HS-27A (cell line): Measurements from ENCODE around the gene NR3C1.

Experiments used
- DNase-seq: peaks from one replicate; pipeline ENCODE4 v3.0.0-alpha.2; 2012; ENCODE audit warnings: low read depth, missing footprints

NR3C1 gene

DNA sequence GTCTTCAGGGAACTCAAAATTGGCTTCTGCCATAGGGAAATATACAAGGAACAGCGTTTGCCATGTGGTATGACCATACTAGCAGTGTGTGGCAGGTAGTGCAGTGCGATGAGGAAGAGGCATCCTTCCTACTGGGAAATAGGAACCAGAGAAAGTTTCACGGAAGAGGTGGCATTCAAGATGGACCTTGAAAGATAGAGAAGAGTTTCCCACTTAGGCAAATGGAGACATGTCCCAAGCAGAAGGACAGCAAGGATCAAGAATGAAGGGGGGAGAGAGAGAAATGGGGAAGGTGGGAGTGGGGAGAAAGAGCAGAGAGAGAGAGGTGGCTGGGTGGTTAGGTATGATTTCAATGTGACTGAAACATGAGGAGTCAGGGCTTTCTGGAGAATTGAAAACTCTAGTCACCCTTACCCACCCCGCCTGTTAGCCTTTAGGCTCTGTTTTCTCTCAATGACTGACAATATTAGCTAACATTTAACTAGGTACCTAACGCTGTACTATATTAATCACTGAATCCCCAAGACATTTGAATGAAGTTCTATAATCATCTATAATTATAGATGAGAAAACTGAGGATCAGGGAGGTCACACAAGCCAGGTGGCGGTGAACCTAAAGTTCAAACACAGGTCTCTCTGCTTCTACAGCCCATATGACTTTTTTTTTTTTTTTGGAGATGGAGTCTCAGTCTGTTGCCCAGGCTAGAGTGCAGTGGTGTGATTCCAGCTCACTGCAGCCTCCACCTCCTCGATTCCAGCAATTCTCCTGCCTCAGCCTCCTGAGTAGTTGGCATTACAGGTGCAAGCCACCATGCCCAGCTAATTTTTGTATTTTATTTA, 171.3 kb downstream of the NR3C1 start:
- no peak for DNase-seq

DNA sequence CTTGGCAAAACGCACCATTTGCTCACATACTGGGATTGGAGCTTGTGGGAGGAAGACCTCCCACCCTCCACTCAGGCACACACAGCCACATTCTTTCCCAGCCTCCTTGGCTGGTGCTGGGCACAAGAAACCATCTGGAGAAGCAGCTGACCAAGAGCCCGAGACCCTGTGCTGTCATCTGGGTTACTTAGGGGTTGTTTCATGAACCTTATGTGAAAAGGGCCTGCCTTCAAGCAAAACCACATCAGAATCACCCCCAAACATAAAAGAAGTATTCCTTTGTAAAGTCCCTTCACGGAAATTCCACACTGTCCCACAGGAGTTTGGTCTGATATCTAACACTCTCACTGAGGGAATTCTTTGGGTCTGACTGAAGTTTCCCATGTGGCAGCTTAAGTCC, 172.1 kb downstream of the NR3C1 start:
- DNase-seq, result no peak

GRCh38 chr5:143230676-143230996, 172.8 kb downstream of the NR3C1 start:
- DNase-seq, result no peak

- DNase-seq, result no peak
These were observed 173.4 kb downstream of the NR3C1 start for GRCh38 chr5:143229896-143230675.

DNA sequence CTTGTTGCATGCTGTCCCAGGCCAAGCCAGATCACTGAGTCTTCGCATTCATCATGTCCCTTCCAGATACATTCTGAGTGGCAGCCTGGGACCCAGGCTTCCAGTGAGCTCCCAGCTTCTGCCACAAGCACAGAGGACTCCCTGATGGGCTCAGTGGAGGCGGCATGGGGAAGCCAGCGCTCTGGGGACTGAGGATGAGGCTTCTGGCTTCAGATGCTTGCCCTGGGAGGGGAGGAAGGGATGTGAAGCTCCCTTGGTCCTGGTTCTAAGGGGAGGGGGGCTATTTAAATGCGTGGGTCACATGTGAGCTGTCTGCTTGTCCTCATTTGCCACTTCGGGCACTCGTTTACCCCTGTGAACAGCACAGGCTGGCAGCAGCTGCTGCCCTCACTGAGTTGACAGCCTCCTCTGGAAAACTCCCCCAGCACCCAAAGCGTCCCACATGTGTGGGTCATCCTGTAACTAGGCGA, 174.0 kb downstream of the NR3C1 start:
- DNase-seq, result no peak

DNA sequence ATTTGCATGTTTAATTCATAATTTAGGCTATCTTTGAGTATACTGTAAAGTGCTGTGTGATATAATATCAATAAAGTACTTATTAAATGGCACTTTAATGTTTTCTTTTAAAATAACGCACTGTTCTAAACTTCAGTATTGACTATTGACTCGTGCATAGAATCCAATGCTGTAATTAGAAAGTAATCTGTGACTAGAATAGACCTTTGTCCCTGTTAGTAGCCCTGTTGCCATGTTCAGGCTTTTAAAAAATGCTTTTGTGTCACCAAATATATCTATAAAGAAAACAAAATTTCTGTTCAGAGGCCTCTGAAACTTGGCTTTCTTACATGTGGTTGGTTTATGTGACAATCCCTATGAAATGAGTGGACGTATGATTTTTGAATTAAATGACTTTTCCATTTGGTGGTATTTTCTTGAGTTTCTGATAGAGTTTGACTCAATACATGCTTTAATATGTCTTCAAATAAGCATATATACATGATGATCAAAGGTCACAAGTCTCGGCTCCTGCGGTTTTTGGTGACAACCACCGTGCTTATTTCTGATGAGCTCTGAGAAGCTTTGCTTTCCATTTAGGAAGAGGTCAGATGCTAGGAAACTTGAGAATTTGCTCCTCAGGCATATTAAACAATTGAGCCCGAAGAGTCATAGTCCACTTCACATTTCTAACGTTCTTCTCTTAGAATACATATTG, 174.7 kb downstream of the NR3C1 start:
- DNase-seq, result no peak
